HTERT RPE-1 (cell line): ENCODE results near the gene TCTN3.
"Not testable (repeated sequence)": the region's sequence is repeated elsewhere in the genome, so short reads cannot be mapped to it uniquely, and the experiment has no call there.

ENCODE experiments used
- in situ Hi-C: fragments of 300-500 bp; cut with MboI; formaldehyde crosslinking; loops from 4 replicates; pipeline ENCODE4 v1.14.3; 2020; ENCODE audit warnings: low sequenced_read_pairs

Gene TCTN3

DNA sequence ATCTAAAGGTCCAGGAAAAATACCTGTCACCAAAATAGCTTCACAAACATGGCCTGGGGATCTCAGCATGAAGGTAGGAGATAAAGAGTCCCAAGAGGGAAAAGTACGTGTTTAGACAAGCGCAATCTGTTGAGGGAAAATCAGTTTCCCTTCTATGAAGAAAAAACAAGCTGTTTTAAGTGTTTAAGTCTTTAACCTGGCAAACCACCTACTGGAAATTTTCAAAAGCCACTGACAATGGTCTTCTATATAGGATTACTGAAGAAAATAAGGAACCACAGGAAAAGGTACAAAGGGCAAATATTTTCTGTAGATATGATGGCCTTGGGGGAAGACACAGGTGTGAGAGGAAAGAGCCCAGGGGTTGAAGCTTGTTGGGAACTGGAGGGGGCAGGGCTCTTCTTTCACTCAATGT, 58.4 kb downstream of the TCTN3 start:
- in situ Hi-C loops = no loop called here

GRCh38 chr10:95628786-95629185, 64.9 kb downstream of the TCTN3 start:
- in situ Hi-C loops = no loop called here

DNA sequence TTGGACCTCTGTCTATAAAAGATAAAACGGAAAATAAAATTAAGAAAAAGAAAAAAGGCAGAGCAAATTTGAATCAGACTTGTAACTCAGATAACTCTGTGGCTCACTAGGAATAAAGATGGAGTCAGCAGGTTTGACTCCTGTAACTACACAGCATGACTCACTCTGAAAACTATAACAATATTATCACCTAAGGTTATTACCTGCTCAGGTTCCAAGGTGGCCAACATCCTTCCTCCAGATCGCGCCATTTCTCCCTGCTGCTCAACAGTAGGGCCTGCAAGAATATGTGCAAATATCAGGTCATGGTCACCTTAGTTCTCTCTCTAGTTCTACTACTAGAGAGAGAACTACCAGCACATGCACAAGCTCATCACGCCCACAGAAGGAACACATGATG, 67.2 kb downstream of the TCTN3 start:
- in situ Hi-C loops = no loop called here

- in situ Hi-C loops = not testable (repeated sequence)
These were observed 73.3 kb downstream of the TCTN3 start for GRCh38 chr10:95620415-95620814.

GRCh38 chr10:95618101-95618500, 75.6 kb downstream of the TCTN3 start:
- in situ Hi-C loops = no loop called here

- in situ Hi-C loops = no loop called here
These were observed 77.3 kb downstream of the TCTN3 start for GRCh38 chr10:95616446-95616845.
